ENCODE measurements around the gene LAPTM5.

LAPTM5 gene

DNA sequence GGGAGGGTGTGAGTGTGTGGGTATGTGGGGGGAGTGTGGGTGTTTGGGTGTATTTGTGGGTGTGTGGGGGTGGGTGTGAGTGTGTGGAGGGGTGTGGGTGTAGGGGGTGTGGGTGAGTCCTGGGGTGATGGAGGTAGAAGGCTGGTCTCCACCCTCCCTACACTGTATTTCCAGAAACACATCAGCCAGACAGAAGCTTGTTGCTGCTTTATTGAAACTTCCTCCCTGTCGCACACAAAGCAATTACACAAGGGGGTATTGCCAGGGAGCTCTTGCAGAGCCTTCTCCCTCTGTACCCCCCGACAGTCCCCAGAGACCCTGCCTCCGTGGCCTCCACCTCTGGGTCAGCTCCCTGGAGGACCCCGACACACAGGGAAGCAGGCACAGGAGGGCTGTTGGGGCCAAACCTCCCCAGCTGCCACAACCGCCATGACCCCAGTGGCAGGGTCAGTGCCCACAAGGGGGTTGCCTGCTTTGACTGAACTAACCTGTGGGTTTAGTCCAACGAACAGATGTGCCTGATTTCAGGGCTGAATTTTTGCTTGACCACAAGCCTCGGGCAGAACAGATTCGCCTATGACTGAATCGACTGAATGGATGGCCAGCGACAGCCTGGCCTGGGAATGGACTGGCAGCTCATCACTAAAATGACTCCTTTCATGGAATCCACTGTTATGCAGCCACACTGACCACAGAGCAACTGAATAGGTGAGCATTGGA is 25.1 kb downstream of the LAPTM5 start:
- no peak for TF ChIP-seq CTCF (IDR thresholded peaks at IDR 0.05; ENCODE audit: extremely low read depth, missing control alignments)
- peak; percentile 54 for DNase-seq (ENCODE audit: low spot score)

- DNase-seq (ENCODE audit: low spot score), result no peak
- TF ChIP-seq CTCF (IDR thresholded peaks at IDR 0.05; ENCODE audit: extremely low read depth, missing control alignments), result no peak
Observed at GRCh38 chr1:30731806-30732276, 25.7 kb downstream of the LAPTM5 start.

- no peak for DNase-seq (ENCODE audit: low spot score)
- TF ChIP-seq CTCF (IDR thresholded peaks at IDR 0.05; ENCODE audit: extremely low read depth, missing control alignments), result no peak
Observed at GRCh38 chr1:30731109-30731805, 26.3 kb downstream of the LAPTM5 start.

DNA sequence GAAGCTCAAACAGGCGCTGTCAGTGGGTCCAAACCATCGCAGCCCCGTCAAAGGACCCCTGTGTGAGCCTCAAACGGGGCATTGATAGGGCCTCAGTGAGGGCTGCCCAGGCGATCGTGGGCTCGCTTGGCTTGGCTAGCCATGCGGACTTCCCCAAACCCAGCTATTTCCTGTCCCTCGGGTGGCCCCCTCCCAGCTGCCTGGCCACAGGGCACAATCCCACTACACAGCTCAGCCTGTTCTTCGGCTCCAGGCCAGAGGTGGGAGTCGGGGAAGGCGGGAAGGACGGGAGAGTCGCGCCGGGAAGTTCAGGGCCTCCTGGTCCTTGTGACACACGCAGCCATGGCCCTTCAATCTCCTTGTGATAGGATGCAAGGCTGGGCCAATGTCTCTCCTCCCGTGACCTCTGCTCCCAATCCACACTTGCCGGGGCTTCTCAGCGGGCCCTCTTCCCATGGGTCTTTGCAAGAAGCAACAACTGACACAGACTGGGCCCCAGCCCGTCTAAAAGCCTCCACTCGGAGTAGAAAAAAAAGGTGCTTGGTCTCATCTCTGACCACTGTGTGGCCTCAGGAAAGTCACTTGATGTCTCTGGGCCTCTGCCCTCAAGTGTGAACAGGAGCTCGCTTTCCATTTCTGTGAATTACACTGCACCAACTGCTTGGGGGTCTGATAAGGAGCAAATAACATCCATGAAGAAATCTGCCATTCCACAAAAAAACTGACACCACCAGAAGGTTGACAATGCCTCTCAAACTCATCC is 27.0 kb downstream of the LAPTM5 start:
- DNase-seq (ENCODE audit: low spot score), result peak; percentile 25
- TF ChIP-seq CTCF (IDR thresholded peaks at IDR 0.05; ENCODE audit: extremely low read depth, missing control alignments), result no peak

- no peak for DNase-seq (ENCODE audit: low spot score)
- no peak for TF ChIP-seq CTCF (IDR thresholded peaks at IDR 0.05; ENCODE audit: extremely low read depth, missing control alignments)
Observed at GRCh38 chr1:30729901-30730300, 27.7 kb downstream of the LAPTM5 start.

GRCh38 chr1:30728832-30729638 is 28.5 kb downstream of the LAPTM5 start:
- DNase-seq (ENCODE audit: low spot score), result peak; percentile 30
- TF ChIP-seq CTCF (IDR thresholded peaks at IDR 0.05; ENCODE audit: extremely low read depth, missing control alignments), result no peak
